Measurements from ENCODE around the gene NLGN2.

NLGN2 gene

DNA sequence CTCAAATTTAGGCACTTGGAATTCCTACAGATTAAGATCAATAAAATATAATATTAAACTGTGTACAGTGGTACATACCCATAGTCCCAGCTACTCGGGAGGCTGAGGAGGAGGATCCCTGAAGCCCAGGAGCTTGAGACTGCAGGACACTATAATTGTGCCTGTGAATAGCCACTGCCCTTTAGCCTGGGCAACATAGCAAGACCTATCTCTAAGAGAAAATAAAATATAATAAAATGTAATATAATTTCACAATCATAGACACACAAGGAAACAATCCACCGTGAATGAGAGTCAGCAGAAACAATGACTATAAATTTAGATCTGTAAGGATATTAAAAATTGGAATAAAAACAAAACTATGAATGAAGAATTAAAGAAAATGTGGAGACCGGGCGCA, 36.8 kb upstream of the NLGN2 start:
- TF ChIP-seq, protein P1, sequence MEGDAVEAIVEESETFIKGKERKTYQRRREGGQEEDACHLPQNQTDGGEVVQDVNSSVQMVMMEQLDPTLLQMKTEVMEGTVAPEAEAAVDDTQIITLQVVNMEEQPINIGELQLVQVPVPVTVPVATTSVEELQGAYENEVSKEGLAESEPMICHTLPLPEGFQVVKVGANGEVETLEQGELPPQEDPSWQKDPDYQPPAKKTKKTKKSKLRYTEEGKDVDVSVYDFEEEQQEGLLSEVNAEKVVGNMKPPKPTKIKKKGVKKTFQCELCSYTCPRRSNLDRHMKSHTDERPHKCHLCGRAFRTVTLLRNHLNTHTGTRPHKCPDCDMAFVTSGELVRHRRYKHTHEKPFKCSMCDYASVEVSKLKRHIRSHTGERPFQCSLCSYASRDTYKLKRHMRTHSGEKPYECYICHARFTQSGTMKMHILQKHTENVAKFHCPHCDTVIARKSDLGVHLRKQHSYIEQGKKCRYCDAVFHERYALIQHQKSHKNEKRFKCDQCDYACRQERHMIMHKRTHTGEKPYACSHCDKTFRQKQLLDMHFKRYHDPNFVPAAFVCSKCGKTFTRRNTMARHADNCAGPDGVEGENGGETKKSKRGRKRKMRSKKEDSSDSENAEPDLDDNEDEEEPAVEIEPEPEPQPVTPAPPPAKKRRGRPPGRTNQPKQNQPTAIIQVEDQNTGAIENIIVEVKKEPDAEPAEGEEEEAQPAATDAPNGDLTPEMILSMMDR (conservative IDR thresholded peaks at IDR 0.05; ENCODE audit: low read length) = no peak
- no peak for DNase-seq (ENCODE audit: low read depth)
- H3K4me3 ChIP-seq (ENCODE audit: low read length) = no peak overlapping the region

DNA sequence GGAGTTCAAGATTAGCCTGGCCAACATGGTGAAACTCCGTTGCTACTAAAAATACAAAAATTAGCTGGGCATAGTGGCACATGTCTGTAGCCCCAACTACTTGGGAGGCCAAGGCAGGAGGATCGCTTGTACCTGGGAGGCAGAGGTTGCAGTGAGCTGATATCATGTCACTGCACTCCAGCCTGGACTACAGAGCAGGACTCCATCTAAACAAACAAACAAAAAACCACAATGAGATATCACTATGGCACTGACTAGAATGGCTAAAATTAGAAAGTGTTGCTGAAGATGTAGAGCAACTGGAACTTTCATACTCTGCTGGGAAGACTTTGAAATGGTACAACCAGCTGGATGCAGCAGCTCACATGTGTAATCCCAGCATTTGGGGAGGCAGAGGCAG, 33.3 kb upstream of the NLGN2 start:
- H3K4me3 ChIP-seq (ENCODE audit: low read length) = no peak overlapping the region
- no peak for DNase-seq (ENCODE audit: low read depth)
- TF ChIP-seq, protein P1 (conservative IDR thresholded peaks at IDR 0.05; ENCODE audit: low read length) = no peak

DNA sequence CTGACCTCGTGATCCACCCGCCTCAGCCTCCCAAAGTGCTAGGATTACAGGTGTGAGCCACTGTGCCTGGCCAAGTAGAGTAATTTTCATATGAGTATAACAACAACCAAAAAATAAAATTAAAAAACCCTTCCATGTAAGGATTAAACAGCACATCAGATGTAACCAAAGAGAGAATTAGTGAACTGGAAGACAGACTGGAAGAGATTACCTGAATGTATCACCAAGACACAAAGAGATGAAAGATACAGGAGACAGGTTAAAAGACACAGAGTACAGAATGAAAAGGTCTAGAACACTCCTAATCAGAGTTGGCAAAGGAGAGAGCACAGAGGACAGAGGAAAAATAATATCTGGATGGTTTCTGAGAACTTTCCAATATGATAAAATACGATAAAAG, 28.5 kb upstream of the NLGN2 start:
- no peak overlapping the region for H3K4me3 ChIP-seq (ENCODE audit: low read length)
- DNase-seq (ENCODE audit: low read depth) = no peak
- TF ChIP-seq, protein P1 (conservative IDR thresholded peaks at IDR 0.05; ENCODE audit: low read length) = no peak

DNA sequence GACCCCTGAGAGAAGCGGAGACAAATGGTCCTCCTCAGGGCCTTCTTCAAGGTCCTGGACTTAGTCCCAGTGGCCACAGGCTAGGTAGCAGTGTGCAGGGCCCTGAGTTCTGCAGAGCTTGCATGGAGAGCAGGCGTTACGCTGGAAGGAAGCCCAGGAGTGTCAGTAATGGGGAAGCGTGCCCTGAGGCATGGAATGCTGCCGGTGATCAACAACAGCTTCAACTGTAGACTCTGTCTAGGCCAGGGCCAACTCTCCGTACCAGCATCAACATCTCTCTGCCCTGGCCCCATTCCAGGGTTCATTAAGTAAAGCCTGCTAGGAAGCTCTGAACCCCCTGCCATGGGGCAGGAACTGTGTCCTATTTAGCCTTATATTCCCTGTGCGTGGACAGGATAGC, 27.3 kb upstream of the NLGN2 start:
- peak; percentile 75 for DNase-seq (ENCODE audit: low read depth)
- TF ChIP-seq, protein P1 (conservative IDR thresholded peaks at IDR 0.05; ENCODE audit: low read length) = peak; percentile 22
- H3K4me3 ChIP-seq (ENCODE audit: low read length) = peak overlapping the region; percentile 44

DNA sequence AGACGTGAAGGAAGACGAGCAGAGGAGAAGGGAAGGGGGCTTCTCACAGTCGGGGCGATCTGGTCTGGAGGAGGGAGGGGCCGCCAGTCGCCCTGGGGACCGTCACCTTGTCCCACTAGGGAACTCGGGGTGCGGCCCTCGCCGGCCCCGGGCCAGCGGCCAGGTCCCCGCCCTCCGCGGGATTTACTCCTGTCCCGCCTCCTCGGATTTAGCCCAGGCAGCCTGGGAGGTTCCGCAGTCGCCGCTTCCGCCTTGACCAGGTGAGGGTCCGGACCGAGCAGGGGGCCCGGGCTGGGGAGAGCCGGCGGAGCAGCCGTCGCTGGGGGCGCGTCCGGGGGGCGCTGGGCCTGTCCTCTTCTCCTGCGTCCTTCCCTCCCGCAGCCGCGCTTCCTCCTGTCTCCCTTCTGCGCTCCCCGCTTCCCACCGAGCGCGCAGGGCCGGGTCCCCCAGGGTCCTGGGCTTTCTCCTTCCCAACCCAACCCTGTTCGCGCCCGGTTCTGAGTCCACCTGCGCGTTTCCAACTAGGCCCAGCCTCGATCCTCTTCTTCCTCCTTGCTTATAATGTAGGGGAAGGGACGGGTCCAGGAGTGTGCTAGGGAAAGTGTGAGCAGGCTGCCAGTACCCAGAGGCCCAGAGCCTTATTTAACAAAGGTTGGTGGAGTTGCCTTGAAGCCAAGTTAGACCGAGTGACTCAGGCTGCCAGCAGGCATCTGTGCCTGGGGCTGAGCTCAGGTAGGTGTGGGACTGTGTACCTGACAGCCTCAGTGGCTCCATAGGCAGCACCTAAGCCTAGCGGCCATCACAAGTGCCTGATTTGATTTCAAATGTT, 26.6 kb upstream of the NLGN2 start, which contains the start of gene TNK1:
TNK1 (plus strand) TSS at position 235 of the 829 bp plus-strand sequence. CDS start 1,838 bp downstream, outside the sequence.
- TF ChIP-seq, protein P1 (conservative IDR thresholded peaks at IDR 0.05; ENCODE audit: low read length) = no peak
- no peak for DNase-seq (ENCODE audit: low read depth)
- peak within 1 kb of the TSS; percentile 44 for H3K4me3 ChIP-seq (ENCODE audit: low read length)

DNA sequence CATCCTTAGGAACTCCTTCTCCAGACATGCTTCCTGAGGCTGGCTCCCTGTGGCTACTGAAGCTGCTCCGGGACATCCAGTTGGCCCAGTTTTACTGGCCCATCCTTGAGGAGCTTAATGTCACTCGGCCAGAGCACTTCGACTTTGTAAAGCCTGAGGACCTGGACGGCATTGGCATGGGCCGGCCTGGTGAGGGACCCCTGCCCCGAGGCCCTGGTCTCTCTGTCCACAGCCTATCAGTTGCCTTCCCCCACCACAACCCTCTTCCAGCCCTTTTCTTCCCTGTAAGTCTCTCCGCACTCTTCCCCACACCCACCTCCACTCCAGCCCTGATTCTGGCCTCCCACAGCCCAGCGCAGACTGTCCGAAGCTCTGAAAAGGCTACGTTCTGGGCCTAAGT, 24.7 kb upstream of the NLGN2 start:
- TF ChIP-seq, protein P1 (conservative IDR thresholded peaks at IDR 0.05; ENCODE audit: low read length) = no peak

DNA sequence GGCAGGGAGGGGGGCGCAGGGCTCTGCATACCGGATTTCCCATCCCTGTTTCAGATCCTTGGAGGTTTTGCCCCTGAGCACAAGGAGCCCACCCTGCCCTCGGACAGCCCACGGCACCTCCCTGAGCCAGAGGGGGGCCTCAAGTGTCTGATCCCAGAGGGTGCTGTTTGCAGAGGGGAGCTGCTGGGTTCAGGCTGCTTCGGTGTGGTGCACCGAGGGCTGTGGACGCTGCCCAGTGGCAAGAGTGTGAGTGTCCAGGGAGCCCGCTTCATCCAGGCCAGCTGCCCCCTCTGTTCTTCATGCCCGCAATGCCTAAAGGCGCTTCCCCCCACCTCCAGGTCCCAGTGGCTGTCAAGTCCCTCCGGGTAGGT, 24.3 kb upstream of the NLGN2 start:
- H3K4me3 ChIP-seq (ENCODE audit: low read length) = no peak overlapping the region
- DNase-seq (ENCODE audit: low read depth) = no peak
- TF ChIP-seq, protein P1 (conservative IDR thresholded peaks at IDR 0.05; ENCODE audit: low read length) = no peak

More for the DNA sequence above, 24.7 kb upstream of the NLGN2 start:
- no peak for DNase-seq (ENCODE audit: low read depth)
- H3K4me3 ChIP-seq (ENCODE audit: low read length) = no peak overlapping the region
